Femur (tissue), 1 donor: ENCODE results near the gene TP53INP2.
"Not testable (repeated sequence)": the region's sequence is repeated elsewhere in the genome, so short reads cannot be mapped to it uniquely, and the experiment has no call there.

ENCODE experiments used
- DNase-seq: peaks from one replicate; pipeline ENCODE4 v3.0.0-alpha.2; 2017

TP53INP2 gene, protein sequence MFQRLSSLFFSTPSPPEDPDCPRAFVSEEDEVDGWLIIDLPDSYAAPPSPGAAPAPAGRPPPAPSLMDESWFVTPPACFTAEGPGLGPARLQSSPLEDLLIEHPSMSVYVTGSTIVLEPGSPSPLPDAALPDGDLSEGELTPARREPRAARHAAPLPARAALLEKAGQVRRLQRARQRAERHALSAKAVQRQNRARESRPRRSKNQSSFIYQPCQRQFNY

DNA sequence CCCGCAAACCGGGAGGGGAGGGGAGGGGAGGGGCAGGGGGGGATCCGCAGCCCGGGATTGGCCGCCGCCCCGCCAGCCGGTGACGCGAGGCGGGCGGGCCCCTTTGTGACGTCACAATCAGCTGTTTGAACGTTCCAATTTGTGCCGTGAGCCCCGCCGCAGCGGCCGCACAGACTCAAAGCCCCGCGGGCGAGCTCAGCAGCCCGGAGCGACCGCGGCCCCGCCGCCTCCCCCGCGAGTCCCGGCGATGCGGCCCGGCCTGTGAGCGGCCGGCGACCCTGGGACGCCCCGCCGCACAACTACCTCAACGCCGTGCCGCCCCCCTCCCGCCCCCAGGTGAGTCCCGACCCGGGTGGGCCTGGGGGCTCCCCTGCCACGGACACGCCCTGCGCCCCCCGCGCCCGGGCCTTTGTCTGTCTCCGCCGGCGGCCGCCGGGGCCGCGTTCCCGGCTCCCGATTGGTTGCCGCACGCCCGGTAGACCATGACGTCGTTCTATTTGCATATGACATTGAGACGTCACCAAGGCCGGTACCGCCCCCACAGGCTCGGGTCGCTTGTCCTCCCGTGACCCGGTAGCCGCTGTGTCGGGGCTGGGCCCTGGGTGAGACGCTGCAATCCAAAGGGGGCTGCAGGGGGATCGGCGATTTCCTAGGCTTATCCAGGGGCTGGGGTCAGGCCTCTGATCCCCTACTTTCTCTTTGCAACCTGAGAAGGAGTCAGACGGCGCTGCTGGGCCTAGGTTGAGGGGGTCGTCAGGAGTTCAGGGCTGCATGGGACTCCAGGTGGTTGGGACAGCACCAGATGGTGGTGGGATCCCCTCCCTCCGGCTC, at the start of gene TP53INP2:
Gene TP53INP2 (plus strand): TSS at position 168 of the 831 bp plus-strand sequence. CDS start 4,396 bp downstream, outside the sequence.
- peak; percentile 93 for DNase-seq

DNA sequence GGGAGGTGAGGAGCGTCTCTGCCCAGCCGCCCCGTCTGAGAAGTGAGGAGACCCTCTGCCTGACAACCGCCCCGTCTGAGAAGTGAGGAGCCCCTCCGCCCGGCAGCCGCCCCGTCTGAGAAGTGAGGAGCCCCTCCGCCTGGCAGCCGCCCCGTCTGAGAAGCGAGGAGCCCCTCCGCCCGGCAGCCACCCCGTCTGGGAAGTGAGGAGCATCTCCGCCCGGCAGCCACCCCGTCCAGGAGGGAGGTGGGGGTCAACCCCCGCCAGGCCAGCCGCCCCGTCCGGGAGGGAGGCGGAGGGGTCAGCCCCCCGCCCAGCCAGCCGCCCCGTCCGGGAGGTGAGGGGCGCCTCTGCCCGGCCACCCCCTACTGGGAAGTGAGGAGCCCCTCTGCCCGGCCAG, 45.5 kb upstream of the TP53INP2 start:
- not testable (repeated sequence) for DNase-seq

DNA sequence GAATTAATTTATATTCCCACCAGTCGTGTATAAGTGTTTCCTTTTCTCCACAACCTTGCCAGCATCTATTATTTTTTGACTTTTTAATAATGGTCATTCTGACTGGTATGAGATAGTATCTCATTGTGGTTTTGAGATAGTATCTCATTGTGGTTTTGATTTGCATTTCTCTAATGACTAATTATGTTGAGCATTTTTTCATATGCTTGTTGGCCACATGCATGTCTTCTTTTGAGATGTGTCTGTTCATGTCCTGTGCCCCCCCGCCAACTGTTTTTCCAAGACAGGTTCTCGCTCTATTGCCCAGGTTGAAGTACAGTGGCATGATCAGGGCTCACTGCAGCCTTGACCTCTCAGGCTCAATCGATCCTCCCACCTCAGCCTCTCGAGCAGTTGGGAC, 42.3 kb upstream of the TP53INP2 start:
- DNase-seq: not testable (repeated sequence)

DNA sequence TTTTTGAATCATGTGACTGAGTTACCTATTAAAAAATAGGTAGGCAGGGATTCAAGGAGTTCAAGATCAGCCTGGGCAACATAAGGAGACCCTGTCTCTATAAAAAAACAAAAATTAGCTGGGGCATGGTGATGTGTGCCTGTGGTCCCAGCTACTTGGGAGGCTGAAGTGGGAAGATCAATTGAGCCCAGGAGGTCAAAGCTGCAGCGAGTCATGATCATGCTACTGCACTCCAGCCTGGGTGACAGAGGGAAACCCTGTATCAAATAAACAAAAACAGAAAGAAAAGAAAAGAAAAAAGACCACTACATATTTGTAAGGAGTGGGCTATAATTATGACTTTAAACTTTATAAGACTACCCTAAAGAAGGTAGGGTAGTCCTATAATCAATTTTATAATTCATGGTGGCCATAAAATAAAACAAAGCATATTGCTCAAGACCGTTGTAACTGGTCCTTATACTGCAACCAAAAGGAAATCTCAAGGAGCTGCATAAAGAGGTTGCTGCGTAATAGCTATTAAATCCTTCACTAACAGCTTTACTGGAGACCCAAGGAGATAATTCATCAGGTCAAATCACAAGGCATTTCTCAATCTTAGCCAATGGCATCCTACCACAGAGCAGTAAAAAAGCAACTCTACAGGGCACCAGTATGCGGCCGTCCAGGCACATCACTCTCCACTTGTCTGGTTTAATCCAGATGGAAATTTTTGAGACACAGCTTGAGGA, 40.8 kb upstream of the TP53INP2 start:
- DNase-seq: no peak

DNA sequence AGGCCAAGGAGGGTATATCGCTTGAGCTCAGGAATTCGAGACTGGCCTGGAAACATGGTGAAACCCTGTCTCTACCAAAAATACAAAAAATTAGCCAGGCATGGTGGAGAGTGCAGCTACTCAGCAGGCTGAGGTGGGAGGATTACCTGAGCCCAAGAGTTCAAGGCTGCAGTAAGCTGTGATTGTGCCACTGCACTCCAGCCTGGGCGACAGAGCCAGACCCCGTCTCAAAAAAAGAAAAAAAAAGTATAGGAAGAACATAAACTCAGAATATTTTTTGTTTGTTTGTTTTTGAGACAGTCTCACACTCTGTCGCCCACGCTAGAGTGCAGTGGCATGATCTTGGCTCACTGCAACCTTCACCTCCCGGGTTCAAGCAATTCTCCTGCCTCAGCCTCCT, 39.4 kb upstream of the TP53INP2 start:
- not testable (repeated sequence) for DNase-seq

DNA sequence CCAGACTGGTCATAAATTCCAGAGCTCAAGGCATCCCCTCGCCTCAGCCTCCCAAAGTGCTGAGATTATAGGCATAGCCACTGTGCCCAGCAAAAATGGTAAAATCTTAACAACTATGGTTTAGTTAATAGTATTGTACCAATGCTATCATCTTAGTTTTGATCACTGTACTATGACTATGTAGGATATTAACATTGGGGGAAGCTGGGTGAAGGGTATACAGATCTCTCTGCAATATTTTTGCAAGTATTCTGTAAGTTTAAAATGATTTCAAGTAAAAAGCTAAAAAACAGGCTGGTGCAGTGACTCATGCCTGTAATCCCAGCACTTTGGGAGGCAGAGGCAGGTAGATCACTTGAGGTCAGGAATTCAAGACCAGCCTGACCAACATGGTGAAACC, 35.0 kb upstream of the TP53INP2 start:
- no peak for DNase-seq

DNA sequence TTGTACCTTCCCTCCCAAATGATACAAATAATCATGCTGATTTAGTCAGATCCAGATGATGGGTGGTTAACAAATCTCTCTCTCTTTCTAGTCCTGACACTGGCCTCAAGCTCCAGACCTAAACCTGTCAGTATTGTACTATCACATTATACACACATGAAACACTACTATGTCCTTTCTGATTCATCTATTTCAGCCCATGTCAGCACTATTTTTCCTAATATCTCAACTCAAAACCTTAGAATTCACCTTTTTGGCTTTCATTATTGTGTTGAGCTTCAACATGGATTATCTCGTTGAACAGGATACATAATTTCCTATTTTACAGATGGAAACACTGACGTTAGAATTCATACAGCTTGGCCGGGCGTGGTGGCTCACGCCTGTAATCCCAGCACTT, 30.7 kb upstream of the TP53INP2 start:
- DNase-seq: no peak

DNA sequence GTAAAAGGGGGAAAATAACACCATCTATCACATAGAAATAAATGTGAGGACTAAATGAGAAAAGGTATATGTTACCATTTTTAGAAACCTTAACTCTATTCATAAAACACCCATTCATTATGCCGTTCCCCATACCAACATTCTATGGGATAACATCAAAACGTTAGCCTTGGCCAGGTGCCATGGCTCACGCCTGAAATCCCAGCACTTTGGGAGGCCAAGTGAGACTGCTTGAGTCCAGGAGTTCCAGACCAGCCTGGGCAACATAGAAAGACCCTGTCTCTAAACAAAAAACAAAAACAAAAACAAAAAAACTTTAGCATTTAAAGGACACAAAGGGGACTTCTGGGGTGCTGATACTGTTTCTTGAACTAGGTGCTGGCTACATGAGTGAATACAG, 28.6 kb upstream of the TP53INP2 start:
- no peak for DNase-seq

DNA sequence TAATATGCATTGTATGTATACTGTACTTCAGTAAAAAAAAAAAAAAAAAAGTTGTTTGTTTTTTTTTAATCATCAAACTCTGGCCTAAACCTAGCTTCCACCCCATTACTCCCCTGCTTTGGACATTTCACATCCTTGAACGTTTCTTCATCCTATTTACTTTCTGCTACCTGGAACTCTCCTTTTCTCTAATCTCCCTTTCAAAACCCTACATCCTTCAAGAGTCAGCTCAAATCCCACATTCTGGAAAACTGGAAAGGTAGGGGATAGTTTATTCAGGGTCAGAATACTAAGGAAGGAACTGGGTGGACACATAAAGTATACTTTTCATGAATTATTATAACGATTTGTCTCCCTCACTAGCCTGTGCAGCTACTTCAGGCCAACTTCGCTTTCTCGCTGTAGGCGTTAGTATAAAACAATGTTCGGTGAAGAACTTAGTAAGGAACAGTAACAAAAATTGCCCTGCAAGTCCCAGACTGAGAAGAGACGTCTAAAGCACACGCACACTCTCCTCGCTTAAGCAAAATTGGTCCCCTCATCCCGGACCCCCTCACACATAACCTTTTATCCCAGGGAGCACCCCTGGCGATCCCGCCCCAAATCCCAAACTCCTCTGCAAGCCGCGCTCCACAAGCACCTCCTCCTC, 28.0 kb upstream of the TP53INP2 start:
- no peak for DNase-seq

DNA sequence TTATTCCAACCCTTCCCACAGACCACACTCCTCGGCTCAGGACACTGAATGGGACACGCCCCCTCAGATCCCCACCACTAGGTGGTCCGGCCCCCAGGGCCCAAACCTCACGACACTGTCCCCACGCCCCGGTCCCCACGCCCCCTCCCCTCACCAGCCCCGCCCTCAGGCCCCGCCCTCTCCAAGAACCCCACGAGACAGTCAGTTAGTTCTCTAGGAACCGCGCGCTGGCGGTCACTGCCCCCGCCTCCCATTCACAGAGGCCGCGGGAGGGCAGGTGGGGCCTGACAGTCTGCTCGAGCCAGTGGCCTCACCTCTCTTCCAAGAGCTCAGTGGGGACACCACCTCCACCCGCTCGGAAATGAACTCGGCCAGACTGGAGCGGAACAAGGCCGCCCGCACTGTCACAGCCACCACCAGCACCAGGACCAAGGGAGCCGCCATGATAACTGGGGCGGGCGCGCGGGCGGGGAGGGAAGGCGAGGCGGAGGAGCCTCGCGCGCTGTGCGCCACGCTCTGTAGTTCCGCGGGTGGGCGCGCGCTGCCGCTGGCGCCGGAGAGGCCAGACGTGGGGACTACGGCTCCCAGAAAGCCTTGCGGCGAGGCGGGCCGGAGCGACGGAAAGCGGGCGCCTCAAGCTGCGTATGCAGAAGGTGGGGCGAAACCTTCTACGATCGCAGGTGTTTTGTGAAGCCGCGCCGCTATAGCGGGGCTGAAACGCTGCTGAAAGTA, 27.3 kb upstream of the TP53INP2 start, which contains the start of gene PIGU:
Gene PIGU (minus strand): TSS at position 451 of the 732 bp plus-strand sequence. CDS start 7 bp downstream, at position 444.
- peak; percentile 97 for DNase-seq

DNA sequence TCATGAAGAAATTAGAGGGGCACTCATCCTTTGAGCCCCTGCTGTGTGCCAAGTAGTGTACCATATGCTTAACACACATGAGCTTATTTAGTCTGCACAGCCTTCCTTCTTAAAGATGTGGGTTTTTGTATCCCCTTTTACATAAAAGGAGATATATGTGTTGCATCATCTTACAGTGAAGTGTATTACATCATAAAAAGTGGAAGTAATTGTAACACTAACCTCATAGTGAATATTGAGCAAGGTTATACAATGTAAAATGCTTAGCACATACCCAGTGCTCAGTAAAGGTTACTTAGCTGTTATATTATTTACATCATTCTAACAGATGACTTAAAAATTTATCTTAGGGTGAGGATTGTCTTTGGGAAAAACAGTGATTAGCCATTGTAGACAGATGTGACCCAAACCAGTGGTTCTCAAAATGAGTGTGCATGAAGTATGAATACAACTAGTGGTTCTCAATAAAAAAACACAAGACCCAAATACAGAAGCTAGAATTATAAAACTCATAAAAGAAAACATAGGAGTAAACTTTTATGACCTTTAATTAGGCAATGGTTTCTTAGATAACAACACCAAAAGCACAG, 23.5 kb upstream of the TP53INP2 start:
- no peak for DNase-seq

DNA sequence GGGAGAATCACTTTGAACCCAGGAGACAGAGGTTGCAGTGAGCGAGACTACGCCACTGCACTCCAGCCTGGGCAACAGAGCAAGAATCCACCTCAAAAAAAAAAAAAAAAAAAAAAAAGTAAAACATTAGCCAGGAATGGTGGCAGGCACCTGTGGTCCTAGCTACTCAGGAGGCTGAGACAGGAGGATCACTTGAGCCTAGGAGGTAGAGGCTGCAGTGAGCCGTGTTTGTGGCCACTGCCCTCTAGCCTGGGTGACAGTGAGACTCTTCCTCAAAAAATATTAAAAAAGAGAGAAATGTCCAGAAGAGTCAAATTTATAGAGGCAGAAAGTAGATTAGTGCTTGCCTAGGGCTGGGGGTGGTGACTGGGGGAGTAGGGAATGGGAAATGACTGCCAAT, 20.5 kb upstream of the TP53INP2 start:
- DNase-seq: no peak

DNA sequence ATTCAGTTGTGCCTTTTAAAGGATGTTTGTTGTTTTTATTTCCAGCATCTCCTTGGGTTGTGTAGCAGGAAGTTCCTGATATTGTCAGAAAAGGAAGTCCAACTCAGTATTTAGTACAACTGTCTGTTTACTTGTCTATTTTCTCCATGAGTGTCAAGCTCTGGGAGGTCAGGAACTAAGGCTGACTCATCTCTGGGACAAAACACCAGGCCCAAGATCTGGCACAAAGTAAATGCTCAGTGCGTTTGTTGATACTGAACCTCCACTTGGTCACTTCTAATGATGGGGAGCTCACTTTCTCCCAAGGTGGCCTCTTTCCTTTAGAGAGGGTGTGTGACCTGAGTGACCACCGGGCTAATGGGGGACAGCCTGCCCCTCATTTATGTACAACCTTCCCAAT, 14.7 kb upstream of the TP53INP2 start:
- no peak for DNase-seq

DNA sequence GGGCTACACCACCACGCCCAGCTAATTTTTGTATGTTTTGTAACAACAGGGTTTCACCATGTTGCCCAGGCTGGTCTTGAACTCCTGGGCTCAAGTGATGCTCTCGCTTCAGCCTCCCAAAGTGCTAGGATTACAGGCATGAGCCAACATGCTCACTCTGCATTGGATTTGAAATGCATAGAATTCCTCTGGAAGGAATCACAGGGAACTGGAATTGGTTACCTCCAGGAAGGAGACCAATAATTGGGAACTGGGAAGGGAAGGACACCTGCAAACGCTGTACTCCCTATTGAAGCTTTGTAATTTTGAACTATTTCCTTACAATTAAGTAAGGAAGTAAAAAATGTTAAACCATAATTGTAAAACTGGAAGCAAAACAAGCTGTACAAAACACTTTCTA, 12.3 kb upstream of the TP53INP2 start:
- no peak for DNase-seq

DNA sequence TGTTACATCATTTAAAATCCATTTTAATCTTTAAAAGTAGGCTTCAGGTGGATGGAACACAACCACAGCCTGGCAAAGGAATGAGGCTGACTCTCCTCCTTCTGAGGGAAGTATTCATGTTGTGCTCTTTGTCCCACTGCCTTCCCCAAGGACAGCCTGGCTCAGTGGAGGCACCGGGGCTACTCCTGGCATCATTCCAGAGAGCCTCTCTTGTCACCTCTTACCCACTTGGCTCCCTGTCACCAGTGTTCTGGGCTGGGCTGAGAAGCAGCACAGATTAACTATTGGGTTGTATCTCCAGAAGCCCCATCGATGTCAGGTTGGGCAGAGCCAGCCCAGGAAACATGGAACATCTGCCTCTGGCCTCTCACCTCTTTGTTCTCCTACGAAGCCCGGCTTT, 10.7 kb upstream of the TP53INP2 start:
- DNase-seq: no peak

DNA sequence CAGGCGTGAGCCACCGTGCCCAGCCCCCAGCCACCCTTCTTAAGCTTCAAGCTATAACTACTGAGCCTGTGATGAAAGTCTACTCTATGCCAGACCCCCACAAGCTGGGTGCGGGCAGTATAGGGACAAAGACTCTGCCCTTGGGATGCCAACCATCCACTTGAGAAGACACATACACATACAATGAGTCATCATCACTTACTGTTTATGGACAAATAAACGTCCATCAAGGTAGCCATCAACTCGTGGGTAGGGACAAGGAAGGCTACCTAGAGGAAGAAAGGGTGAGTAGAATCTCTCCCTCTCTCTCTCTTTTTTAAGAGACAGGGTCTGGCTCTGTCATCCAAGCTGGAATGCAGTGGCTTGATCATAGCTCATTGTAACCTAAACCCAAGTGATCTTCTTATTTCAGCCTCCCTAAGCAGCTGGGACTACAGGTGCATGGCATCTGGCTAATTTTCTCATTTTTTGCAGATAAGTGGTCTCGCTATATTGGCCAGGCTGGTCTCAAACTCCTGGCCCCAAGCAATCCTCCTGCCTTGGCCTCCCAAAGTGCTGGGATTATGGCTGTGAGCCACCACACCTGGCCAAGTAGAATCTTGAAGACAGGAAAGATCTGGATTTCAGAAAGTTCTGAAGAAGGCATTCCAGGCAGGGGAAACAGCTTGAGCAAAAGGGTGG, 2.6 kb upstream of the TP53INP2 start:
- DNase-seq: no peak

DNA sequence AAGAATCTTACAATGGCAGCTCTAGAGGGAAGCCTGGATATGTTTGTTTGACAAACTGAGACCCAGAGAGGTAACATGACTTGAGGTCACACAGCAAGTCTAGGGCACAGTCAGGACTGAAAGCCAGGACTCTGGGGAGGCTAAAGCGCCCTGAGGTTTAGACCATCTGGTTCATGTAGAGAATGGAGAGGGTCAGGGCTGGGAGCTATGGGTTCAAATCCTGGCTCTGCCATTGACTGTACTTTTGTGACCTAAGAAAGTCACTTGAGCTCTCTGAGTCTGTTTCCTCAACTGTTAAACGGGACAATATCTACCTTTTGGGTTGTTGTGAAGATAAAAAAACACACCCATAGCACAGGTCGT, 1.1 kb upstream of the TP53INP2 start:
- no peak for DNase-seq

DNA sequence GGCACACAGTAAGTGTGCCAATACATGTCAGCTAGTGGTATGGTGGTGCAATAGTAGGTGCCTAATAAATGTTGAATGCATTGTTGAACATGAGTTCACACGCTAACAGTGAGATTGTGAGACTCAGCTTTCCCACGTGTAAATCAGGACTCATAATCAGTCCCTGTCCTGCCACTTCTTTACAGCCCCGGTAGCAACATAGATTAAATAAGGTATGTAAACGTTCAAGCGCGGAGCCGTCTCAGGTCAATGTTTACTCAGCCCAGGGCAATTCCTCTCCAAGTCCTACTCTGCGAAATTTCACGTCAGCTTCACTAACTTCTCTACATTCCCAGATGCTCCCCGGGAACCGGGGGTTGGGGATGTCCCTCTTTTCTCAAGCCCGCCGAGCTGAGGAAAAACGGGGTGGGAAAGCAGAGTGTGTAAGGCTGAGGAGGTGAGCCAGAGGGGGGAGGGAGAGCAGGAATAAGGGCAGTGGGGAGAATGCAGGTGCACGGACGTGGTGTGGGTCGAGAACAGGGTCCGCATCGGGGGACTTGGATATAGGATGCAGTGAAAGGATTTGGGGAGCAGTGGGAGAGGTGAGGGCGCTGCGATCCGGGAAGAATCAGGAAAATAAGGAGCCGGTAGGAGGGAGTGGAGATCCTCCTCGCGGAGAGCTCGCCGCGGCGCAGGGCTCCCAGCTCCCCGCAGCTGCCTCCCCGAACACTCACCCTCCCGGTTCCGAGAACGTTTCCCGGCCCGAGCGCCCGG, 544 bp upstream of the TP53INP2 start:
- peak; percentile 62 for DNase-seq

DNA sequence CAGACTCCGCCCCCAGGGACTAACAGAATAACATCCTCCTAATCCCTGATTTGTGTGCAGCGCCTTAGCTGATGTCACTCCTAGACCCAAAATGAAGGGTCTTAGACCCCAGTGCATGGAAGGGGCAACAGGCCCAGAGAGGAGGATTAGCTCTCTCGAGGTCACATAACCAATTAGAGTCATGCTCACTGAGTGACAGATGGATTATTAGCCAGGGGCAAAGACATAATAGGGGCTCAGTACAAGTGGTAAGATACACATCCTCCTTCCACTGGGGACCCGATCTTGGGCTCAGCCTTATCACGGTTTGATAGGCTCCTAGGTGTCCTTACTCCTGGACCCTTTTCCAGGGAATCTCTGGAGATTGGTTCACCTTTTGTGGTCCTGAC, 858 bp downstream of the TP53INP2 start:
- DNase-seq: no peak

DNA sequence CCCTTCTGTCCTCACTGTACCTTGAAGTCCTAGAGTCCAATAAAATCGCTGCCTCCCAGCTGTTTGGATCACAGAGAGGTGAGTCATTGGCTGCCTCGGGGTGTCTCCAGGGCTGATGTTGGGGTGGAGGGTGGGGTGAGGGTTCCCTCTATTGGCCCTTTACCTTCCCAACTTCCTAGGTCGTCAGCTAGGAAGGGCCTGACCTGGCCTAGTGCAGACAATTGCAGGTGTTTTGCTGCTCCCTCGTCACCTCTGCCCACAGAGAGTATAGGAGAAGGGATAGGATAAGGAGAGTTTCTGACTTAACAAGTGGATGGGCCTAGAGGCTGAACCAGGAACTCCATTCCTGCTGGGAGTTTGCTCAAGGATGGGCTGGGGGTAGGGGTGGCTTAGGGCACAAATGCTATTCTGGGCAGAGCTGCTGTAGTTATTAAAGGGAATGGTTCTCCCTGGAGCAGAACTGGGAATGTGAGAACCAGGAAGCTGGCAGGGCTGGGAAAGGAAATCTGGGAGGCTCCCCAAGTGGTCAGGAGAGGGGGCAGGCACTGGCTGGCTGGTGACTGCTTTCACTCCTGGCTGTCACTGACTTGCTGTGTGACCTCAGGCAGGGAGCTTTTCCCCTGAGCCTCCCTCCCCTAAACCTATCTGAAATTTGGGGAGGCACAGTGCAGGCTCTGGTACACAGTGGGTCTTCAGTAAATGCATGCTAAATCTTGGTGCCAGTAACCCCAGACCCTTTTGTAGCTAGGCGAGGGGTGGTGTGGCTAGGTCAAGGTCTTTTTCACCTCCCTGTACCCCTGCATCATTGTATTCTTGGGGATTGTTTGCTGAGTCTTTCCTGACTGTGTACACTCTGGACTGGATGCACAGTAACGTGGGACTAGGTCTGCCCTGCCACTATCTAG, 1.5 kb downstream of the TP53INP2 start:
- DNase-seq: no peak
